HG03045 (cell line): ENCODE data around the gene GTSF1L.

Experiments used
- ATAC-seq: cut with Tn5 transposase; IDR thresholded peaks from one replicate; pipeline ENCODE4 v1.9.1; 2021; ENCODE audit warnings: mild to moderate bottlenecking, moderate library complexity; ENCODE audit not compliant: unreplicated experiment

The GTSF1L gene

GRCh38 chr20:43746344-43747137 lies 19.7 kb upstream of the GTSF1L start:
- ATAC-seq: no peak

- ATAC-seq: no peak
Observed at GRCh38 chr20:43744966-43745730, 18.3 kb upstream of the GTSF1L start.

GRCh38 chr20:43744151-43744611 lies 17.4 kb upstream of the GTSF1L start:
- no peak for ATAC-seq

- no peak for ATAC-seq
Observed at GRCh38 chr20:43740642-43741041, 13.8 kb upstream of the GTSF1L start.

- ATAC-seq: no peak
Observed at GRCh38 chr20:43739148-43739749, 12.4 kb upstream of the GTSF1L start.

GRCh38 chr20:43737925-43738324 lies 11.1 kb upstream of the GTSF1L start:
- no peak for ATAC-seq

- ATAC-seq: peak; percentile 58
Observed at GRCh38 chr20:43736588-43737158, 9.9 kb upstream of the GTSF1L start.

GRCh38 chr20:43731927-43732326 lies 5.1 kb upstream of the GTSF1L start:
- ATAC-seq: no peak

- no peak for ATAC-seq
Observed at GRCh38 chr20:43731469-43731868, 4.7 kb upstream of the GTSF1L start.

- no peak for ATAC-seq
Observed at GRCh38 chr20:43728686-43729255, 2.0 kb upstream of the GTSF1L start.

- ATAC-seq: no peak
Observed at GRCh38 chr20:43727980-43728590, 1.3 kb upstream of the GTSF1L start.

- no peak for ATAC-seq
Observed at GRCh38 chr20:43726333-43726732, 469 bp downstream of the GTSF1L start.

- no peak for ATAC-seq
Observed at GRCh38 chr20:43725666-43726065, 1.1 kb downstream of the GTSF1L start.

GRCh38 chr20:43724383-43724782 lies 2.4 kb downstream of the GTSF1L start:
- no peak for ATAC-seq

- no peak for ATAC-seq
Observed at GRCh38 chr20:43723735-43724134, 3.1 kb downstream of the GTSF1L start.

GRCh38 chr20:43723186-43723585 lies 3.6 kb downstream of the GTSF1L start:
- ATAC-seq: no peak

GRCh38 chr20:43722153-43722505 lies 4.7 kb downstream of the GTSF1L start:
- no peak for ATAC-seq

- no peak for ATAC-seq
Observed at GRCh38 chr20:43721429-43722152, 5.2 kb downstream of the GTSF1L start.

- ATAC-seq: no peak
Observed at GRCh38 chr20:43721097-43721428, 5.7 kb downstream of the GTSF1L start.

- ATAC-seq: no peak
Observed at GRCh38 chr20:43720007-43720406, 6.8 kb downstream of the GTSF1L start.
